AG10803 (cell line): ENCODE measurements around the gene TREH.

ENCODE experiments used
- DNase-seq: peaks from one replicate; pipeline ENCODE4 v3.0.0; 2010; ENCODE audit warnings: low read depth
- H3K4me3 ChIP-seq: 2 replicates; pipeline ENCODE4 v1.5.1; 2011; ENCODE audit warnings: mild to moderate bottlenecking, low read length, control low read depth
- CTCF ChIP-seq: conservative IDR thresholded peaks from 2 replicates; pipeline ENCODE4 v1.5.1; 2011; ENCODE audit warnings: mild to moderate bottlenecking, low read length, control low read depth, inconsistent platforms

Gene TREH

GRCh38 chr11:118607401-118608359 is 71.8 kb downstream of the TREH start, which contains the start of gene PHLDB1:
Gene PHLDB1 (plus strand): TSS chr11:118607615. CDS start chr11:118613837, 6,222 bp downstream.
- peak; percentile 59 for TF ChIP-seq CTCF
- H3K4me3 ChIP-seq = peak within 1 kb of the TSS; percentile 72
- peak; percentile 76 for DNase-seq
